Mesendoderm (in vitro differentiated cells): ENCODE data around the gene LANCL1.
"Not testable (repeated sequence)": the region's sequence is repeated elsewhere in the genome, so short reads cannot be mapped to it uniquely, and the experiment has no call there.

Source experiments
- DNase-seq: peaks from one replicate; pipeline ENCODE4 v3.0.0; 2013
- H2AK5ac ChIP-seq: 2 replicates; pipeline ENCODE4 v1.6.1; 2013; ENCODE audit warnings: low read length, inconsistent platforms
- H2BK120ac ChIP-seq: 2 replicates; pipeline ENCODE4 v1.6.1; 2013; ENCODE audit warnings: low read depth, mild to moderate bottlenecking, low read length, moderate library complexity, mixed read lengths
- H2BK15ac ChIP-seq: replicated peaks from 2 replicates; pipeline ENCODE4 v1.6.1; 2013; ENCODE audit warnings: low read depth, mild to moderate bottlenecking, moderate library complexity
- H2BK5ac ChIP-seq: 2 replicates; pipeline ENCODE4 v1.6.1; 2013; ENCODE audit warnings: low read length, inconsistent platforms
- H3K18ac ChIP-seq: 2 replicates; pipeline ENCODE4 v1.6.1; 2013; ENCODE audit warnings: mild to moderate bottlenecking, low read length, mixed read lengths
- H3K23ac ChIP-seq: one replicate; pipeline ENCODE4 v1.6.1; 2013; ENCODE audit warnings: low read length
- H3K27ac ChIP-seq: 2 replicates; pipeline ENCODE4 v1.5.1; 2013; ENCODE audit warnings: low read depth, mild to moderate bottlenecking, inconsistent platforms, low read length, moderate library complexity
- H3K27me3 ChIP-seq: 2 replicates; pipeline ENCODE4 v1.6.1; 2013; ENCODE audit warnings: low read length, control low read depth, mild to moderate bottlenecking, inconsistent platforms; ENCODE audit not compliant: insufficient read depth, poor library complexity
- H3K36me3 ChIP-seq: 2 replicates; pipeline ENCODE4 v1.6.1; 2013; ENCODE audit warnings: low read length, inconsistent platforms; ENCODE audit not compliant: control insufficient read depth, insufficient read depth
- H3K4ac ChIP-seq: one replicate; pipeline ENCODE4 v1.6.1; 2013; ENCODE audit warnings: low read depth, mild to moderate bottlenecking, low read length, moderate library complexity
- H3K4me1 ChIP-seq: 2 replicates; pipeline ENCODE4 v1.6.1; 2013; ENCODE audit warnings: low read depth, low read length, inconsistent platforms; ENCODE audit not compliant: control insufficient read depth
- H3K4me2 ChIP-seq: 2 replicates; pipeline ENCODE4 v1.6.1; 2013; ENCODE audit warnings: low read length
- H3K4me3 ChIP-seq: 2 replicates; pipeline ENCODE4 v1.5.1; 2013; ENCODE audit warnings: mild to moderate bottlenecking, low read length
- H3K56ac ChIP-seq: one replicate; pipeline ENCODE4 v1.6.1; 2013; ENCODE audit warnings: low read length
- H3K79me1 ChIP-seq: 2 replicates; pipeline ENCODE4 v1.6.1; 2013; ENCODE audit warnings: low read length, inconsistent platforms
- H3K79me2 ChIP-seq: 2 replicates; pipeline ENCODE4 v1.6.1; 2013; ENCODE audit warnings: mild to moderate bottlenecking, low read length; ENCODE audit not compliant: control insufficient read depth, insufficient read depth
- H3K9ac ChIP-seq: 2 replicates; pipeline ENCODE4 v1.6.1; 2013; ENCODE audit warnings: low read length, inconsistent platforms
- H4K5ac ChIP-seq: one replicate; pipeline ENCODE4 v1.6.1; 2013; ENCODE audit warnings: low read length
- H4K8ac ChIP-seq: one replicate; pipeline ENCODE4 v1.6.1; 2013; ENCODE audit warnings: low read depth, mild to moderate bottlenecking, control low read depth, low read length, moderate library complexity
- WGBS: extraction: QIAGEN DNeasy Blood & Tissue Kit; methylation state at CpG from one replicate; pipeline ENCODE4 v1.1.7; 2013; ENCODE audit warnings: low lambda C conversion rate, missing lambda C conversion rate; ENCODE audit not compliant: insufficient coverage; ENCODE audit errors: extremely low coverage; 5-methylcytosine and 5-hydroxymethylcytosine counted together

LANCL1 gene

GRCh38 chr2:210456571-210456970 lies 20.0 kb downstream of the LANCL1 start:
- H3K79me2 ChIP-seq = no peaks in the 10 kb centered on the region
- no peak overlapping the region for H3K4me2 ChIP-seq
- no CpG with 5 or more reads among the region's 1 CpG for WGBS
- no peak overlapping the region for H2BK15ac ChIP-seq
- H3K9ac ChIP-seq = no peak overlapping the region
- H3K27me3 ChIP-seq = no peaks in the 10 kb centered on the region
- H3K79me1 ChIP-seq = no peaks in the 10 kb centered on the region
- H3K4me3 ChIP-seq = no peak overlapping the region
- H4K8ac ChIP-seq = no peak overlapping the region
- no peak overlapping the region for H2BK120ac ChIP-seq
- H3K36me3 ChIP-seq = no peaks in the 10 kb centered on the region
- H3K4me1 ChIP-seq = no peaks in the 10 kb centered on the region
- no peak for DNase-seq
- H2AK5ac ChIP-seq = no peak overlapping the region
- no peak overlapping the region for H3K4ac ChIP-seq
- H3K27ac ChIP-seq = no peak overlapping the region
- H3K18ac ChIP-seq = no peak overlapping the region
- no peak overlapping the region for H3K23ac ChIP-seq
- no peak overlapping the region for H2BK5ac ChIP-seq
- H3K56ac ChIP-seq = no peak overlapping the region
- H4K5ac ChIP-seq = no peak overlapping the region

- Histone ChIP-seq H2AK5ac (no peak overlapping the region), H3K36me3 (no peaks in the 10 kb centered on the region), H3K4me2 (no peak overlapping the region), H4K8ac (no peak overlapping the region), H3K4ac (no peak overlapping the region), H3K79me1 (no peaks in the 10 kb centered on the region), H3K9ac (no peak overlapping the region), H3K23ac (no peak overlapping the region), H3K79me2 (no peaks in the 10 kb centered on the region), H2BK15ac (no peak overlapping the region), H4K5ac (no peak overlapping the region), H3K56ac (no peak overlapping the region), H2BK5ac (no peak overlapping the region), H3K18ac (no peak overlapping the region), H3K4me1 (no peaks in the 10 kb centered on the region), H2BK120ac (no peak overlapping the region), H3K27me3 (no peaks in the 10 kb centered on the region), H3K27ac (no peak overlapping the region), H3K4me3 (no peak overlapping the region)
- no peak for DNase-seq
- no CpG with 5 or more reads among the region's 8 CpGs for WGBS
Measured at GRCh38 chr2:210454336-210454735, 22.2 kb downstream of the LANCL1 start.

GRCh38 chr2:210452194-210452593 lies 24.4 kb downstream of the LANCL1 start:
- H3K79me2 ChIP-seq = no peaks in the 10 kb centered on the region
- no peak overlapping the region for H2BK120ac ChIP-seq
- no peak overlapping the region for H3K4me3 ChIP-seq
- no peak overlapping the region for H4K8ac ChIP-seq
- no peak overlapping the region for H3K9ac ChIP-seq
- no peak overlapping the region for H3K18ac ChIP-seq
- H3K79me1 ChIP-seq = no peaks in the 10 kb centered on the region
- H2BK15ac ChIP-seq = no peak overlapping the region
- no peak overlapping the region for H3K4me2 ChIP-seq
- no peak overlapping the region for H3K23ac ChIP-seq
- no peak overlapping the region for H2AK5ac ChIP-seq
- no peaks in the 10 kb centered on the region for H3K4me1 ChIP-seq
- no peaks in the 10 kb centered on the region for H3K27me3 ChIP-seq
- no peak overlapping the region for H2BK5ac ChIP-seq
- no peaks in the 10 kb centered on the region for H3K36me3 ChIP-seq
- no peak overlapping the region for H3K27ac ChIP-seq
- H3K56ac ChIP-seq = no peak overlapping the region
- WGBS = no CpG with 5 or more reads among the region's 2 CpGs
- H4K5ac ChIP-seq = no peak overlapping the region
- no peak overlapping the region for H3K4ac ChIP-seq
- DNase-seq = no peak

GRCh38 chr2:210450942-210451341 lies 25.6 kb downstream of the LANCL1 start:
- H3K56ac ChIP-seq, H2BK120ac ChIP-seq, H2BK5ac ChIP-seq, H3K4ac ChIP-seq, H3K4me3 ChIP-seq, H3K4me2 ChIP-seq, H3K23ac ChIP-seq, H3K18ac ChIP-seq, DNase-seq, H2BK15ac ChIP-seq, H2AK5ac ChIP-seq, H4K5ac ChIP-seq, H3K79me1 ChIP-seq, H3K27me3 ChIP-seq, H3K4me1 ChIP-seq, H4K8ac ChIP-seq, H3K27ac ChIP-seq, H3K9ac ChIP-seq, H3K36me3 ChIP-seq, H3K79me2 ChIP-seq: not testable (repeated sequence)
- no CpG with 5 or more reads among the region's 3 CpGs for WGBS

- H2BK5ac ChIP-seq = no peak overlapping the region
- no peak overlapping the region for H2BK15ac ChIP-seq
- no peak overlapping the region for H3K23ac ChIP-seq
- no peak overlapping the region for H3K4ac ChIP-seq
- H4K5ac ChIP-seq = no peak overlapping the region
- no CpG with 5 or more reads among the region's 3 CpGs for WGBS
- H3K9ac ChIP-seq = no peak overlapping the region
- no peak for DNase-seq
- no peak overlapping the region for H3K18ac ChIP-seq
- H3K4me3 ChIP-seq = no peak overlapping the region
- H3K79me1 ChIP-seq = no peaks in the 10 kb centered on the region
- no peak overlapping the region for H2AK5ac ChIP-seq
- no peak overlapping the region for H2BK120ac ChIP-seq
- no peaks in the 10 kb centered on the region for H3K36me3 ChIP-seq
- H3K56ac ChIP-seq = no peak overlapping the region
- H4K8ac ChIP-seq = no peak overlapping the region
- H3K4me2 ChIP-seq = no peak overlapping the region
- no peak overlapping the region for H3K27ac ChIP-seq
- H3K27me3 ChIP-seq = no peaks in the 10 kb centered on the region
- H3K4me1 ChIP-seq = no peaks in the 10 kb centered on the region
- no peaks in the 10 kb centered on the region for H3K79me2 ChIP-seq
Measured at GRCh38 chr2:210445732-210446131, 30.8 kb downstream of the LANCL1 start.

GRCh38 chr2:210445116-210445707 lies 31.3 kb downstream of the LANCL1 start:
- DNase-seq = peak; percentile 25
- Histone ChIP-seq H3K4me3 (no peak overlapping the region), H3K9ac (no peak overlapping the region), H3K18ac (no peak overlapping the region), H3K4me2 (no peak overlapping the region), H3K79me1 (no peaks in the 10 kb centered on the region), H4K5ac (no peak overlapping the region), H3K79me2 (no peaks in the 10 kb centered on the region), H3K27me3 (no peaks in the 10 kb centered on the region), H4K8ac (no peak overlapping the region), H3K27ac (no peak overlapping the region), H2AK5ac (no peak overlapping the region), H2BK120ac (no peak overlapping the region), H3K23ac (no peak overlapping the region), H2BK5ac (no peak overlapping the region), H3K36me3 (no peaks in the 10 kb centered on the region), H3K4me1 (no peaks in the 10 kb centered on the region), H3K56ac (no peak overlapping the region), H3K4ac (no peak overlapping the region), H2BK15ac (no peak overlapping the region)
- WGBS = no CpG with 5 or more reads among the region's 3 CpGs
